Osteocyte (in vitro differentiated cells): ENCODE measurements around the gene MYO9A. TPM values are rescaled to one million over a fixed set of nuclear protein-coding genes. Genes with fewer than 3 reads are reported as not detected.

Source experiments
- DNase-seq: peaks from one replicate; pipeline ENCODE4 v3.0.0; 2021; ENCODE audit warnings: mixed read lengths; ENCODE audit not compliant: unreplicated experiment; ENCODE audit errors: extremely low spot score
- H3K27ac Mint-ChIP-seq: one replicate; pipeline ENCODE4 v1.8.0; 2021; ENCODE audit warnings: mild to moderate bottlenecking, mixed read lengths; ENCODE audit not compliant: unreplicated experiment
- H3K27me3 Mint-ChIP-seq: one replicate; pipeline ENCODE4 v1.8.0; 2021; ENCODE audit warnings: mixed read lengths; ENCODE audit not compliant: unreplicated experiment
- H3K36me3 Mint-ChIP-seq: one replicate; pipeline ENCODE4 v1.8.0; 2021; ENCODE audit warnings: mixed read lengths; ENCODE audit not compliant: unreplicated experiment
- H3K4me1 Mint-ChIP-seq: one replicate; pipeline ENCODE4 v1.8.0; 2021; ENCODE audit warnings: mixed read lengths; ENCODE audit not compliant: unreplicated experiment
- H3K4me3 Mint-ChIP-seq: one replicate; pipeline ENCODE4 v1.8.0; 2021; ENCODE audit warnings: mild to moderate bottlenecking, moderate library complexity, mixed read lengths; ENCODE audit not compliant: unreplicated experiment
- H3K9me3 Mint-ChIP-seq: one replicate; pipeline ENCODE4 v1.8.0; 2021; ENCODE audit warnings: mixed read lengths; ENCODE audit not compliant: unreplicated experiment
- CTCF ChIP-seq: fragments of 200-600 bp; sonication (generic); IDR thresholded peaks from 2 replicates; pipeline ENCODE4 v1.5.0; 2021; ENCODE audit warnings: antibody characterized with exemption, mild to moderate bottlenecking, moderate library complexity
- total RNA-seq: library from RNA; stranded (reverse); gene quantifications from 2 replicates; pipeline ENCODE4 v1.2.1, GENCODE V29; 2021

The MYO9A gene
- total RNA-seq, 1 donor from 2014 or later = 39.6 TPM

GRCh38 chr15:71780115-71780976, 337.6 kb downstream of the MYO9A start:
- Mint-ChIP-seq H3K27ac (peak overlapping the region; percentile 39), H3K4me1 (peaks cover 12% of the 10 kb centered on the region), H3K36me3 (no peaks in the 10 kb centered on the region), H3K27me3 (peaks cover 7% of the 10 kb centered on the region), H3K9me3 (no peaks in the 10 kb centered on the region), H3K4me3 (peak overlapping the region; percentile 11)
- TF ChIP-seq CTCF = peak; percentile 79
- DNase-seq = peak; percentile 69

GRCh38 chr15:71779073-71779797, 338.7 kb downstream of the MYO9A start:
- TF ChIP-seq CTCF = no peak
- Mint-ChIP-seq H3K4me1 (peaks cover 12% of the 10 kb centered on the region), H3K27ac (no peak overlapping the region), H3K4me3 (no peak overlapping the region), H3K27me3 (peaks cover 5% of the 10 kb centered on the region), H3K36me3 (no peaks in the 10 kb centered on the region), H3K9me3 (no peaks in the 10 kb centered on the region)
- DNase-seq = peak; percentile 30

GRCh38 chr15:71777216-71777943, 340.6 kb downstream of the MYO9A start:
- Mint-ChIP-seq H3K4me3 (no peak overlapping the region), H3K4me1 (peaks cover 12% of the 10 kb centered on the region), H3K36me3 (no peaks in the 10 kb centered on the region), H3K27me3 (peaks cover 5% of the 10 kb centered on the region), H3K27ac (no peak overlapping the region), H3K9me3 (no peaks in the 10 kb centered on the region)
- DNase-seq = peak; percentile 76
- TF ChIP-seq CTCF = no peak

- H3K4me1 Mint-ChIP-seq = peaks cover 12% of the 10 kb centered on the region
- H3K4me3 Mint-ChIP-seq = no peak overlapping the region
- no peaks in the 10 kb centered on the region for H3K36me3 Mint-ChIP-seq
- peaks cover 1% of the 10 kb centered on the region for H3K27me3 Mint-ChIP-seq
- no peak for DNase-seq
- H3K27ac Mint-ChIP-seq = no peak overlapping the region
- TF ChIP-seq CTCF = no peak
- H3K9me3 Mint-ChIP-seq = no peaks in the 10 kb centered on the region
These were observed 341.6 kb downstream of the MYO9A start for GRCh38 chr15:71776304-71776703.
